ENCODE results near the gene LIX1.

DNA sequence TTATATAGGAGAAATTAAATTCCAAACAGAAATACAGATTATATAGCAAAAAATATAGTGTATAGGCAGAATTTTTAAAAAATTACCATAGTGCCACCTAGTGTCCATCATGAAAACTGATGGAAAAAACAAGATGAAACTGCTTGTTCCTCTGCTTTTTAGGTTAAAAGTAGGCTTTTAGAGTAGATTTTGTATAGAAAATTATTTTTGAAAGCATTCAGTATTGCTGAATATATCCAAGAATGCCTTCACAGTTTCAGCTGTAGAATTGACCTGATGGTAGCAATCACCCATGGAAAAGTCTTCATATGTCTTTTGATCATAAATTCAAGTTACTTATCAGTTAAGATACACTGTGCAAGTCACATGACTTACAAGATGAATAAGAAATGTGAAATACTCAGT is 21.0 kb upstream of the LIX1 start:
- TF ChIP-seq, protein P1, sequence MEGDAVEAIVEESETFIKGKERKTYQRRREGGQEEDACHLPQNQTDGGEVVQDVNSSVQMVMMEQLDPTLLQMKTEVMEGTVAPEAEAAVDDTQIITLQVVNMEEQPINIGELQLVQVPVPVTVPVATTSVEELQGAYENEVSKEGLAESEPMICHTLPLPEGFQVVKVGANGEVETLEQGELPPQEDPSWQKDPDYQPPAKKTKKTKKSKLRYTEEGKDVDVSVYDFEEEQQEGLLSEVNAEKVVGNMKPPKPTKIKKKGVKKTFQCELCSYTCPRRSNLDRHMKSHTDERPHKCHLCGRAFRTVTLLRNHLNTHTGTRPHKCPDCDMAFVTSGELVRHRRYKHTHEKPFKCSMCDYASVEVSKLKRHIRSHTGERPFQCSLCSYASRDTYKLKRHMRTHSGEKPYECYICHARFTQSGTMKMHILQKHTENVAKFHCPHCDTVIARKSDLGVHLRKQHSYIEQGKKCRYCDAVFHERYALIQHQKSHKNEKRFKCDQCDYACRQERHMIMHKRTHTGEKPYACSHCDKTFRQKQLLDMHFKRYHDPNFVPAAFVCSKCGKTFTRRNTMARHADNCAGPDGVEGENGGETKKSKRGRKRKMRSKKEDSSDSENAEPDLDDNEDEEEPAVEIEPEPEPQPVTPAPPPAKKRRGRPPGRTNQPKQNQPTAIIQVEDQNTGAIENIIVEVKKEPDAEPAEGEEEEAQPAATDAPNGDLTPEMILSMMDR (IDR thresholded peaks at IDR 0.05), result peak in 5 of 6 experiments; percentile 28 to 67 (median 43)
- TF ChIP-seq POLR2A (IDR thresholded peaks at IDR 0.05), result no peak

Measured in adrenal gland (tissue), 5 donors.